ENCODE results near the gene MST1R.
A peak's percentile ranks its signal among the peaks of the same experiment; 100 is the strongest.

MST1R gene

DNA sequence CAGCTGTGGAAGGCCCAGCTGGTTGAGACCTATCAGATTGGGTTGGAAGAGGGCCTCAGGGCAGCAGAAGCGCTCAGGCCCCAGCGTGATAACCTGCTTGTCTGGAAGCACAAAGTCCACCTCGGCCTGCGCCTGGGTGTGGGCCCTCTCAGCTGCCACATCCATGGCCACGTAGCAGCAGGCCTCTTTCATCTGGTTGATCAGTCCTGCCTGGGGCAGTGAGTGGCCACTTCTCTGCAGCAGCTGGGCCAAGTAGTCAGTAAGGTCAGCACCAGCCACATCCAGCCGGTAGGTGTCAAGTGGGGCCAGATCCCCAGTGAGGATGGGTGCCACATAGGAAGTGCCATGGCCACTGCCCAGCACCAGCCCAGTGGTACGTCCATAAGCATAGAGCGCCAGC is 30.1 kb downstream of the MST1R start:
- no peak for DNase-seq

DNA sequence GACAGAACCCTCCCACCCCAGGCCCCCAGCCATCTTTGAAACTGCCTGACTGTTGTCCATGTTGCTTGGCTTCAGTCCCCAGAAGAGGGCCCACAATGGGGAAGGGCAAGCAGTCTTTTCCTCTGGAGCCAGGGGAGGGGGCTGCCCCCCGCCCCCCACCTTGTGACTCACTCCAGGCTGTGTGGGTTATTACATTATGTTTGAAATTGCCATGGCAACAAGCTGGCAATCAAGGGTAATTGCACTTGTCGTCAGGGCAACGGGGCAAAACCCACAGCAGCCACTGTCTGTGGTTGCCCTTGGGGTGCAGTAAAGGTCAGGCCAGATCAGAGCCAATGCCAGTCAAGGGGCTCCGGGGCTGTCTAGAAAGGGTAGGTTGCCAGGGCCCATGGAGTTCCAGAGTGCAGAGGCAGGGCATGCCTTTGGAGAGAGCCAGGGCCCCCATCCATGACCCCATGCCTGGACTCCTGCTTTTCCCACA is 30.8 kb downstream of the MST1R start:
- DNase-seq: no peak

DNA sequence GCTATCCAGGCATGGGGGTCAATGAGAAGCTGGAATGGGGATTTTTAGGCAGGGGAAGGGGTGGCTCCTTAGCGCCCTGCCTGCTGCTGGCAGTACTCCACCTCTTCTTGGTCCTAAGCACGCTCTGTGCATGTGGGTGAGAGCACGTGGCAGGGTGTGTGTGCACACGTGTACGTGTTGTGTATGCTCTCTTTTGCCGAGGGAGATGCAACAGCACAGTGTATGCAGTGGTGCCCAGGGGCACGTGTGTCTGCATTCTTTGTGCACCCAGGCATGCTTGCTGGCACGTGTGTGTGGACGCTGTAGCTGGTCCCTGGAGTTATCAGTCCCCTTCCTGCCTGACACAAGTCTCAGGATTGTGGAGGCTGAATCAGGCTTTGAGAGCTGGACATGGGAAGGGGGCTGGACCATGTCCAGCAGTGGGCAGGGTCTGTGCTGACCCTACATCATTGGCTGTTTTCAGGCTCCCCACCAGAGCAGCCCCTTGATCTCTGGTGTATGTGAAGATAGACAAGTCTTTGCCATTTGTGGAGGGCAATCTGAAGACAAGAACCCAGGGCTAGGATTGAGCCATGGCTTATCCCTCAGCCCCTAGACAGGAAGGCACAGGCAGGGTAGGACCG is 32.0 kb downstream of the MST1R start:
- DNase-seq: no peak

DNA sequence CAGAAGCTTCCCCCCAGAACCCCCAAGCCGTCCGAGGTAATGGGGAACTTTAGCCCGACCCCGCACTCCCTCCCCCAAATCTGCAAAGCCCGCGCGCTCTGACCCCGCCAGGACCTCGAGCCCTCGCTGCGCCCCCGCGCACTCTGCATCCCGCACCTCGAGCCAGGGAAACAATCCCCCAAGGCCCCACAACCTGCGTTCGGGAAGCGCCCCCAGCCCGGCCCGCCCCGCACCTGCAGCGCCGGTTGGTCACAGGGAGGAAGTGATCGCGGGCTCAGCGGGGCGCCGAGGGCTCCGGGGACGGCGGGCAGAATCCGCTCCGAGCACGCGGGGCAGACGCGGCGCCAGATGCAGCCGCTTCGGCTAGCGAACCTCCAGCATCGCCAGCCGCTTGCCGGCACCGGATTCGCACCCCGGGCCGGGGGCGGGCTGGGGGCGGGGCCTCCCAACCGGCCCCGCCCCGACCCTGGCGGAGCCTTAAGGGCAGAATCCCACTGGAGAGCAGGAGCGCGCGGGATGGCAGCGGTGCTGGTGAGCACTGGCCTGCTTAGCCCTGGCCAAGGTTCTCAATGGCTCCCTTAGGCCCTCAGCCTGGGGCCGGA is 34.0 kb downstream of the MST1R start, which contains the start of gene CAMKV:
Gene CAMKV (minus strand): TSS at position 382 of the 602 bp plus-strand sequence. CDS start 7,518 bp downstream, outside the sequence.
- DNase-seq: peak; percentile 24

DNA sequence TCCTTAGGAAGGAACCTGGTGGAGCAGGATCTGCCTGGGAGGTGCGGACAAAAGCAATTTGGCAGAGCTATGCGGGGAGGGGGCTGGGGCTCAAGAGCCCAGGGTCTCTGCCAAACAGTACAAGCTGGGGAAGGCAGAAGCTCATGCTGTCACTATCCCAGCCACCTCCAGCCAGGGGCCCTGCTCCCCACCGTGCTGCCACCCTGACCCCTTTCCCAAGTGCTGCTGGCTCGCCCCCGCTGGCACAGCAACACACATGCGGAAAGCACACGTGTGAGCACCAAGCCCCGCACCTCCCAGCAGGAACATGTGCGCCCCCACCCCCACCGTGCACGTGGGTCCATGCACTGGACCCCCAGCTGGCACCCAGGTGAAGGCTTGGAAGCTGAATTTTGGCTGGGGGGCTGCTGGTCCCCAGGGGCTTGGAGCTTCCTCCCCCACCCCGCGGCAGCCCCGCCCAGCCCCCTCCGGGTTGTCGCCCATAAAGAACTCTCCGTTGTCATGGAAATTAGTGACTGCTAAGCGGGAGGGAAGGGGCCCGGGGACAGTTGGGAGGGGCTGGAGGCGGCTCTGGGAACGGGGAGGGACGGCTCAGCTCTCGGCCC is 34.7 kb downstream of the MST1R start:
- DNase-seq: no peak

DNA sequence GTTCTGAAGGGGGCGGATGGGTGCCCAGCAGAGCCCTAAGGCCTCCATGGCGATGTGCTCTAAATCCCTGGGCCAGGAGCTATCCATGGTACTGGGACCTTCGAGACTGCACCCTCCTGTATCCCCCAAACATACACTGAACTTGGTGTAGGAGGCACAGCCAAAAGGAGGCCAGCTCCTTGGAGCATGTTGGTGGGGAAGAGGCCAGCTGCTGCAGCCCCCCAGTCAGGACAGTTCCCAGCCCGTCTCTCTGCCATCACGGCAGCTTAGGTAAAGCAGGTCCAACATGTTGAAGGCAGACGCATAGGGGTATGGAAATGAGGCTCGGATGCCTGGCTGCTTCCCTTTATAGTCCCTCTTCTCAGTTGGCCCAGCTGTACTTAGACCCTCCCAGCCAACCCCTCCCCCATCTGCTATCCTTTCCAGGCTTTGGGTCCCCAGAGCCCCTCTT is 35.8 kb downstream of the MST1R start:
- no peak for DNase-seq

DNA sequence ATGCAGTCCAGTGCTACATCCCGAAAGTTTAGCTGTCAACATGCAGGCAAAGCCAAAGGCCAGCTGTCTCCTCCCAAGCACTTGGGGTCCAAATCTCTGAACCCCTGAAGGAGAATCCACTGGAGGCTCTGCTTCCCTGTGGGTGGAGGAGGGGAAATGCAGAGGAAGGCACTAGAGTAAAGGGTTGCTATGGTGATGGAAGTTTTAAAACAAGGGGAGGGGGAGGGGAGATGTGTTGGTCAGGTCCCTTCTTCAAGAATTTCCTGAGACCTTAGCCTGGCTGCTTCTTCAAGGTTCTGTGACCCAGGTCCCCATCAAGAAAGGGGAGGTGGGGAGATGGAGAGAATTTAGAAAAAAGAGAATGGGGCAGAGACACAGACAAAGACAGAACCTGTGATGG is 36.3 kb downstream of the MST1R start:
- DNase-seq: no peak

DNA sequence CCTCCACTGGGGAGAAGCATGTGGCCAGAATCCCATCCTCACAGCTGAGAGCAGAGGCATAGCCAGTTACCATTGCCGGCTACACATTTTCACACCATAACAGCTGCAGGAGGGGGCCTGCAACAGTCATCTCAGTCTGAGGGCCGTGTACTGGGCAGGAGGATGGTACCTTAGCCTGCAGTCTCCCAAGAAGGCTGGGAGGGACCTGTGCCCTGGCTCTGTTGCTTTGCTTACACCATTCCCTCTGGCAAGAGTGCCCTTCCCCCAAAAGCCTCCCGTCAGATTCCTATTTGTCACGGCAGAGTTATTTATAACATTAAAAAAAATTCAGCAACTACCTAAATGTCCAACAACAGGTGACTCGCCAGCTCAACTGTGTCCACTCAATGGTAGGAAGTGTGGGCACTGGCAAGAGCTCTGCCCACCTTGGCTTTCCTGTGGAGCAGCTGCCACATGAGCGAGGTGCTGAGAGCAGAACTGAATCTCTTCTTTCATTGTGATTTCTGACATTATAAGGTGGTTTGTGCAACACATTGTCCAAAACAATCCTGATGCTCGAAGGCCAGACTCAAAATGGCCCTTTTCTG is 38.4 kb downstream of the MST1R start:
- no peak for DNase-seq

DNA sequence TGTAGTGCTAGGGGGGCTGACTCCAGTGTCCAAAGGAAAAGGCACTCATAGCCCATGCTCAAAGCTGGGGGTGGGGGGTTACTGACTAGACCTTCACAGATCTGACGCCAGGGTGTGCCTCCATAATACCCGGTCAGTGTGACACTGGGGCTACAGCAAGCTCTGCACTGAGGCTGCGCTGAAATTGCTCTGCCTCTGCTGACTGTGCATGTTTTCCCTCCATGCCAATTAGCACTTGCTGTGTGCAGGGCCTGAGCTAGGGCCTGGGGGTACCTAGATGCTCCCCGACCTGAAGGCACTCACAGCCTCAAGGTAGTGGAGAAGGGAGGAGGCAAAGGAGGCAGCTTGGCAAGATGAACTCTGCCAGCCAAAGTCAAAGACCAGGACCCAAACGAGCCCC is 39.2 kb downstream of the MST1R start:
- no peak for DNase-seq

DNA sequence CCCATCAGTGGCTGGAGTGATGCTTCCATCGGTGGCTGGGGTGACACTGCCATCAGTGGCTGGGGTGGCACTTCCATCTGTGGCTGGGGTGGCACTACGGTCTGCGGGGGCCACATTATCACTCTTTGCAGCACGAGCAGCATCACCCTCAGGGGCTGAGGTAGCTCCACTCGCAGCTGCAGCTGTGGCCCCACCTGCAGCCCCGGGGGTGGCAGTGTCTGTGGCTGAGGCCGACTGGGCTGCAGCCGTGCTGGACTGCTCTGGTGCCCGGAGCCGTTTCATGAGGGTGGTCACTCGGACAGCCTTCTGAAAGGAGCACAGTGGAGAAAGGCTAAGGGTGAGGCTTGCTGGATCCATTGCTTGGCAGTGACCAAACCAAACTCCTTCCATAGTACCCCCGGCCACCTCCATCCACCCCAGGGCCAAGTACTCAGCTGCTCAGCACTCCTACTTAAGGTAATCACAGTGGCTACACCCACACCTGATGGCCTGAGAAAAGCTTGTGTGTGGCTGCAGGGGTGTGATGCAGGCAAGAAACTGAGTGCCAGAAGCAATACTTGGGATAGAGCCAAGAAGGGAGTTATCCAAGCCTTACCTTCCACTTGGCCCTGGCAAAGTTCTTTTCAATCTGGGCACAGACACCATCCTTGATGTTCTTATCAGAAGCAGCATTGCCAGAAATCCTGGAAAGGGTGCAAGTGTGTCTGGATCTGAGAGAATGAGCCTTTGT is 43.9 kb downstream of the MST1R start:
- DNase-seq: no peak

DNA sequence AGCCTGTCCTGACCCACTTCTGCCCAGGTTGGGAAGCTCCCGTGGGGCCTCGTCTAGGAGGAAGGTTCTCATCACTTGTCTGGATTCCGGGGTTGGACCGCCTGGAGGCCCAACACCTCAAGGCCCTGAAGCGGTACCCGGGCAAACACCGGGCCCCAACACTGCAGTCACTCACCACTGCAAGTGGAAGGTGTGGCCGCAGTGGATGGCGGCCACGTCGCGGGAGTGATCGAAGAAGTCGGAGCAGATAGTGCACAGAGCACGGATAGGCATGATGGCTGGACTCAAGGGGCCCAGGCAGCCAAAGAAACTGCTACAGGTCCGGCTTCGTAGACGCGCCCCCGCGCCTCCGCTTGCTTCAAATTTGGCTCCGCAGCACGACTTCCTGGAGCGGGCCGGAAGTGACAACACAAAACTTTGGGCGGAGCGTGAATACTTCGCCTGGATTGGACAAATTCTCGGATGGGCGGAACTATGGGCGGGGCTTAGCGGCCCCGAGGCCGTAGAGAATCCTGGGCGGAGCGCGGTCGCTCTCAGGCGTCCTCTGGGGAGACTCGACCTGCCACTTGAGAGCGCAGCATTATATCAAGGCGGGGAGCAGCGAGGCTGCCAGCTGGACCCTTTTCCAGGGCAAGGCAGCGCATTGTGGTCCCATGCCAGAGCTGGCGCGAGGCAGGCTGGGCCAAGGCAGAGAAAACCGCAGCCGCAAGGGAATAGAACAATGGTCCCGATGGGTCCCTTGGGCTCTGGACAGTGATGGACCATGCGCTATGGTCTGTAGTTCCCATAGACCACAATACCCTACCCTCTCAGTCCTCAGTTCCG is 47.3 kb downstream of the MST1R start, which contains the start of gene TRAIP:
Gene TRAIP (minus strand): TSS at position 384 of the 825 bp plus-strand sequence. CDS start 111 bp downstream, at position 273.
- peak; percentile 93 for DNase-seq

DNA sequence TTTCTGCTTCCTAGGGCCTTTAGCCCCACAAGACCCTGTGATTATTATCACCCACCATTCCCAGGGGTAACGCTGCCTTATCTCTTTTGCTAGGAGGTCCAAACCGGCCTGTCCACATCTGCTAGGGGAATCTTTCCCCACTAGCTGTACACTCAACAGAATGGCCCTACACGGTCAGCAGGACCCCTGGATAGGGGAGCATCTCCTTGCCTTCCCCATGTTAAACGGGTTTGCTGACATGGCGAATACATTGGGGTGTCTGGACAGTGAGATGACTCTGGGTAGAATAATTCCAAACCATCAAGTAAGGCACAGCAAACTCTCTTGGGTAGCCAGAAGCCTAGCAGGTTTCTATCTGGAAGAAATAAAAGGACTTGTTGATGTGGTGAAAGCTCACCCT is 48.0 kb downstream of the MST1R start:
- DNase-seq: no peak

DNA sequence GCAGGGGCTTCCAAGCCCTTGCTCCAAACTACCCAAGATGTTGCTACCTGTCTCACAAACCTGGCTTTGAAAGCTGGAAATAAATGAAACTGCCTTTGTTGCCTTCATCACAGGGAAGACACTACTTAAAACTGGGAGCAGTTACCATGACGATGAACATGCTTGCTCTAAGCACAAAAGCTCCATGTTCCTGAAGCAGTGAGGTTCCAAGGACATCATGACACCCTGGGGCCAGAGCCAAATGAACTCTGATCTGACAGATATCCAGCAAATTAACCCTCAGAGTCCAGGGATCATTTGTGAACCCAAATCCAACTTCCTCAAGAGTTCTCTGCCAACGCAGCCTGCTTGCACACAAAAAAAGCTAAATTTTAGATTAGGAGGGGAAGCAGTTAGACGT is 58.0 kb downstream of the MST1R start:
- no peak for DNase-seq

DNA sequence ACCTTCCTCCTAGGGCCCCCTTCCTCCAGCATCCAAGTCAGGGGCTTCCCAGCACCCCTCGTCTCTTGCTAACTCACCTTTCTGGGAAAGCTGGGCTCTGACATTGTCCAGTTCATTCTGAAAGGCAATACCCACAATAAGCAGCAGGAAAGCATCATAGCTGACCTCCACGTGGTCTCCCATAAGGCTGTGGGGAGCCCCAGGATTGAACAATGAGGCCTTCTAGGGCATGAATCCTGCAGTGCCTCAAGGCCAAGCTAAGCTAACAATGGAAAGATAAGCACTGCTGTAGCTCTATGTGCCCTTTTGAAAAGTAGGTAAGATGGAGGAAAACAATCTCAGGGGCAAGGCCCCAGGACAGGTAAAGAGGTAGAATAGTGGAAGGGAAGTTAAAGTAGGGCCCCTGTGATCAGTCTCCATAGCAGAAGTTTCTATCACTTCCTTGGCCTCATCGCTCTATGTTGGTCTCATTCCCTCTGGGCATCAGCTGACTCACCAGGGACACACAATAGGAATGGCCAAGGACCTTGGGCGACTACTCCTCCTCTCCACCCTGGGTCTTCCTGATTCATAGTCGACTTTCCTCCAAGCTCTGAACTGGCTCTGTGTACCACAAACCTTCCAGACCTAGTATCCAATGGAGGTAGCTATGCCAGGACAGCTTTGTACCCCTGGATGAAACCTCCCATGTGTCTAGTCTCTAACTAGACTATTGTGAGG is 59.0 kb downstream of the MST1R start:
- DNase-seq: no peak

DNA sequence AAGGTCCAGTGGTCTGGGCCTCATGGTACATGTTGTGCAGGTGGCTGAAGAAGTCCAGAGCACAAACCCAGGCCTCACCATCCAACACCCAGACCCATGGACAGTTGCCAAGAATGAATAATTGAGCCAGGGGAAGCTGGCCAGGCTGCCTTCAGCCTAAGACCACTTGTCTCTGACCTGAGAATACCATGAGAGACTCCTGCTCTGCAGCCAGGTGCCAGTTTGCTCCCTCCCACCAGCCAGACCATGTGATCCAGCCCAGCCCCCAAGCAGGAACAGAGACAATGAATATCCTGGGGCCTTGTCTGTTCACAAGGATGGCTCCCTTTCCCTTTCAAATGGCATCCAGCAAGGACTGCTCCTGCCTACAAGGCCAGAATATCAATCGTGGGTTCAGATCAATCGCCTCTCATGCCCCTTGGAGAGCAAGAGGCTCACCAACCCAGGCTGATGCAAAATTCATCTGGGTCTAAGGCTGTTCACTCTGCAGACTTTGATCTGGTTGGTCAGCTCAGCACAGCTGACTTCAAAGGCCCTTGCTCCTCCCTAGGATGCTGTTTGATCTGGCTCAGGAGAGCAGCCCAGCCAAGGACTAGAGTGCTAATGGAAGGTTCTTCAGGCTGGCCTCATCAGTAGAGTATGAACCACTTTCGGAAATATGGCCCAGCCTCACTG is 60.7 kb downstream of the MST1R start:
- no peak for DNase-seq

DNA sequence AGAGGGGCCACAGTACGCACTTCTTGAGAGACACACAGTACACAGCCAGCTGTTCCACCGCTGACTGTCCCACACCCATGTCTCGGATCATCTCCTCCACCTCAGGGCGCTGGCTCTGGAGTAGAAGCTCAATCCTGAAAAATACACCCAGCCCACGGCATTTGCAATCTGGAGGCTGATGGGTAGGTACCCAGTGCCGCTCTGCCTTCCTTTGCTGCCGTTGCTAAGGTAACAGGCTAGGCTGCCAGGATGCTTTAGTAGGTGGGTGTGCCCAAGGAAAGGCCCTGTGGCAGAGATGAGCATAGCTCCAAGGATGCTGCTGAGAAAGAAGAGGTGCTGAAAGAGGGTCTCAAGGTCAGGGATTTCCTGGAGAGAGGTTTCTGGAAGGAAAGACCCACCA is 61.9 kb downstream of the MST1R start:
- DNase-seq: no peak

DNA sequence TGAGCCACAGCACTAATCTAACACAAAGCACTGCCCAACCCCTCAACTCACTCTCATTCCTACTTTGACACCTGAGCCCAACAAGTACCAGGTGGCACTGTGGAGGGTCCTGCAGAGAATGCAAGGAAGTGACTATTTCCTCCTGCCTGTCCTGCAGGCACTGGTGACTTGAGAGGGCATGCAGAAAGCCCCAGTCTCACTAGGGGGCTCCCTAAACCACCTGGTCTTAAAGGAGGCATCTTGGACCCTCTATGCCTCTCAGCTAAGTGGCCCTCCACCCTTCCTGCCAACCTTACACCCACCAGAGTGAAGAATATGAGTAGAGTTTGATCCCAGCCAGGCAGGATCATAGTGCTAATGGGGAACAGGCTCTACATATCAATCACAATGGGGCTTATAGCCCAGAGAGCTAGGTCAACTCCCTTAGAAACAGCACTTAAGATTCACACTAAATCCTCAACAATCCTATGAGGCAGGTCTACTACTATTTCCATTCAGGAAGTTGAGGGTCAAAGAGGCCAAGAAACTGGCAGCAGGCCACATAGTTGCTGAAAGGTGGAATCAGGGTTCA is 62.5 kb downstream of the MST1R start:
- no peak for DNase-seq

DNA sequence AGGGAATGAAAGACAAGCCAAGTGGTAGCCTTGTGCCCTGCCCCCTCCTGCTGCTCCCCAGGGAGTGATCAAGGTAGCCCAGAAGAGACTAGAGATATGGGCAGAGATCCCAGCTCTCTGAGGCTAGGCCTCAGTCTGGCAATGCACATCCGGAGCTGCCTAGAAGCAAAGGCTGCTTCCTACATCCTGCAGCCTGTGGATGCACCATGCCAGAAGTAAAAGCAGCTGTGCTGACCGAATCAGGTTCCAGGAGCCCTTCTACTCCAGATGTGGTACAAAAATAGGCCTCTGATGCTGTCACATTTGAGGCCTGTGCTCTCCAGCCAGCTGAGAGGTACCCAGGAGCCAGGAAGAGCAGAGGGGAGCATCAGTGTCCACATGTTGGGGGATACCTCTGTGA is 63.3 kb downstream of the MST1R start:
- DNase-seq: no peak

DNA sequence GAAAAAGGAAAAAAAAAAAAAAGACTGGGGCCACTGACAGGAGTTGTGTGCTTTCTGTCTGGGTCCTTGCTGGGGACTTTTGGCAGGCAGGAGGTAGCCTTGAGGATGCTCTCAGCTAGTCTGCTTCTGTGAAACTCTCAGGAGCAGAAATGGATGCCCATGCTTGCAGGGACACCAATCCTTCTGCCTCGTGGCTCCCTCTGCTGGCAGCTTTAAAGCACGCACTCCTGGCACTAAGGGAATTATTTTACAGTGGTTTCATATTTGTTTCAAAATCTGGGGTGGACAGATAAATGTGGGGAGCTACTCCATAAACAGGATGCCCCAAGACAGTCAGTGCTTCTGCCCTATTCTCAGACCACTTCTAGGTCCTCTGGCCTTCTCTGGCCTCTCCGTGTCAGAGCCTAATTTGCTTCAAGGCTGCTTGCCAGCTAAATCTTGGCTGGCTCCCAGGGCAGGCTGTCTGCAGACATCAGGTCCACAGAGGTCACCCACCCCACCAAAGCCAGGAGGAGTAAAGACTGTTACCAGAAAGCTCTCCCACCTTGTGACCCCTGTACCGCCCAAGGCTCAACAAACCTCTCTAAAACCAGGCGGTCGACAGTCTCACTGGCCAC is 64.4 kb downstream of the MST1R start:
- DNase-seq: peak; percentile 75

Measured in stimulated activated CD4-positive, alpha-beta T cell treated with anti-CD3 and anti-CD28 coated beads, Interleukin-12 subunit alpha, Interleukin-12 subunit beta, amount 100 ng/mL, for 4 hours (primary cell).